ENCODE data around the gene SLMAP. TPM values are rescaled to one million over a fixed set of nuclear protein-coding genes. Genes with fewer than 3 reads are reported as not detected.

SLMAP gene
- total and polyA plus RNA-seq, 2 experiments from 2014 or later, result 32.1 to 73.0 TPM

- Mint-ChIP-seq H3K4me3 (no peak overlapping the region), H3K36me3 (ENCODE audit: low read depth) (peaks cover 3% of the 10 kb centered on the region; the same call in 1 of the 3 replicates), H3K27me3 (ENCODE audit: insufficient read depth, low read depth, poor library complexity) (no peaks in the 10 kb centered on the region), H3K4me1 (peaks cover 28% of the 10 kb centered on the region), H3K27ac (no peak overlapping the region), H3K9me3 (no peaks in the 10 kb centered on the region)
- Histone ChIP-seq H4K20me1 (replicated peaks; ENCODE audit: insufficient read depth) (peaks cover 28% of the 10 kb centered on the region), H2AFZ (no peak overlapping the region), H3K27ac (ENCODE audit: low read depth) (no peak overlapping the region), H3K27me3 (ENCODE audit: insufficient read depth) (no peaks in the 10 kb centered on the region), H3K4me3 (no peak overlapping the region), H3K4me1 (ENCODE audit: insufficient read depth) (peaks cover 45% of the 10 kb centered on the region), H3K4me2 (no peak overlapping the region), H3K36me3 (ENCODE audit: insufficient read depth) (no peaks in the 10 kb centered on the region), H3F3A (replicated peaks; ENCODE audit: low read depth) (no peaks in the 10 kb centered on the region), H3K9me2 (ENCODE audit: insufficient read depth) (no peaks in the 10 kb centered on the region), H3K79me2 (replicated peaks; ENCODE audit: insufficient read depth) (peaks cover 91% of the 10 kb centered on the region)
- TF ChIP-seq EZH2phosphoT487 (IDR thresholded peaks at IDR 0.05; ENCODE audit: unreplicated experiment), result no peak
- TF ChIP-seq EZH2 (IDR thresholded peaks at IDR 0.05; ENCODE audit: low read depth, unreplicated experiment), result no peak
- DNase-seq (ENCODE audit: low spot score), result no peak
- no peak for ATAC-seq
Measured at GRCh38 chr3:57818772-57819171, 62.7 kb downstream of the SLMAP start.

DNA sequence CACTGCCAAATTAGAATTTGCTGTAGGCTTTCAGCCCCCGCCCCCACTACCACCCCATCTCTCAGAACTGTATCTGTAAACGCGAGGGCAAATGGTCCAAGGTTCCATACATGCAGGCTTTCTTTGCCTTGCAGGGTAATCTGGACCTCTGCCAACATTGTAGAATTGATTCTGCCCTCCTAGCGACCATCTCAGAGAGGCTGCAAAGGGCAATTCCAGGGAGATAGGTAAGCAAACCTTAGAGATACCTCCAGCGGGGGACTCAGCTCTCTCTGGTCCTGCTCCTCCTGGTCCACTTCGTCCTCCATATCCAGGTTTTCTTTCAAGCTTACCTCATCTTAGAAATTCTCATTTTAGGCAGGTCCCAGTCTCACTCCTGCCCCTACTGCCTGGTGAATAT is 64.4 kb downstream of the SLMAP start:
- peak; percentile 68 for DNase-seq (ENCODE audit: low spot score)
- H3K27ac Mint-ChIP-seq, result no peak overlapping the region
- peaks cover 42% of the 10 kb centered on the region for H3K4me1 Mint-ChIP-seq
- Histone ChIP-seq H4K20me1 (replicated peaks; ENCODE audit: insufficient read depth) (peaks cover 28% of the 10 kb centered on the region), H3F3A (replicated peaks; ENCODE audit: low read depth) (no peaks in the 10 kb centered on the region), H3K27me3 (ENCODE audit: insufficient read depth) (no peaks in the 10 kb centered on the region), H3K9me2 (ENCODE audit: insufficient read depth) (no peaks in the 10 kb centered on the region), H3K4me1 (ENCODE audit: insufficient read depth) (peaks cover 56% of the 10 kb centered on the region), H3K79me2 (replicated peaks; ENCODE audit: insufficient read depth) (peaks cover 91% of the 10 kb centered on the region), H3K36me3 (ENCODE audit: insufficient read depth) (no peaks in the 10 kb centered on the region), H3K4me2 (peak overlapping the region; percentile 59; the same call in 1 of the 2 replicates), H3K4me3 (no peak overlapping the region), H3K27ac (ENCODE audit: low read depth) (no peak overlapping the region), H2AFZ (no peak overlapping the region)
- ATAC-seq, result peak; percentile 84
- H3K36me3 Mint-ChIP-seq (ENCODE audit: low read depth), result peaks cover 3% of the 10 kb centered on the region; the same call in 1 of the 3 replicates
- no peak overlapping the region for H3K4me3 Mint-ChIP-seq
- no peaks in the 10 kb centered on the region for H3K9me3 Mint-ChIP-seq
- H3K27me3 Mint-ChIP-seq (ENCODE audit: insufficient read depth, low read depth, poor library complexity), result no peaks in the 10 kb centered on the region
- TF ChIP-seq, protein P1, sequence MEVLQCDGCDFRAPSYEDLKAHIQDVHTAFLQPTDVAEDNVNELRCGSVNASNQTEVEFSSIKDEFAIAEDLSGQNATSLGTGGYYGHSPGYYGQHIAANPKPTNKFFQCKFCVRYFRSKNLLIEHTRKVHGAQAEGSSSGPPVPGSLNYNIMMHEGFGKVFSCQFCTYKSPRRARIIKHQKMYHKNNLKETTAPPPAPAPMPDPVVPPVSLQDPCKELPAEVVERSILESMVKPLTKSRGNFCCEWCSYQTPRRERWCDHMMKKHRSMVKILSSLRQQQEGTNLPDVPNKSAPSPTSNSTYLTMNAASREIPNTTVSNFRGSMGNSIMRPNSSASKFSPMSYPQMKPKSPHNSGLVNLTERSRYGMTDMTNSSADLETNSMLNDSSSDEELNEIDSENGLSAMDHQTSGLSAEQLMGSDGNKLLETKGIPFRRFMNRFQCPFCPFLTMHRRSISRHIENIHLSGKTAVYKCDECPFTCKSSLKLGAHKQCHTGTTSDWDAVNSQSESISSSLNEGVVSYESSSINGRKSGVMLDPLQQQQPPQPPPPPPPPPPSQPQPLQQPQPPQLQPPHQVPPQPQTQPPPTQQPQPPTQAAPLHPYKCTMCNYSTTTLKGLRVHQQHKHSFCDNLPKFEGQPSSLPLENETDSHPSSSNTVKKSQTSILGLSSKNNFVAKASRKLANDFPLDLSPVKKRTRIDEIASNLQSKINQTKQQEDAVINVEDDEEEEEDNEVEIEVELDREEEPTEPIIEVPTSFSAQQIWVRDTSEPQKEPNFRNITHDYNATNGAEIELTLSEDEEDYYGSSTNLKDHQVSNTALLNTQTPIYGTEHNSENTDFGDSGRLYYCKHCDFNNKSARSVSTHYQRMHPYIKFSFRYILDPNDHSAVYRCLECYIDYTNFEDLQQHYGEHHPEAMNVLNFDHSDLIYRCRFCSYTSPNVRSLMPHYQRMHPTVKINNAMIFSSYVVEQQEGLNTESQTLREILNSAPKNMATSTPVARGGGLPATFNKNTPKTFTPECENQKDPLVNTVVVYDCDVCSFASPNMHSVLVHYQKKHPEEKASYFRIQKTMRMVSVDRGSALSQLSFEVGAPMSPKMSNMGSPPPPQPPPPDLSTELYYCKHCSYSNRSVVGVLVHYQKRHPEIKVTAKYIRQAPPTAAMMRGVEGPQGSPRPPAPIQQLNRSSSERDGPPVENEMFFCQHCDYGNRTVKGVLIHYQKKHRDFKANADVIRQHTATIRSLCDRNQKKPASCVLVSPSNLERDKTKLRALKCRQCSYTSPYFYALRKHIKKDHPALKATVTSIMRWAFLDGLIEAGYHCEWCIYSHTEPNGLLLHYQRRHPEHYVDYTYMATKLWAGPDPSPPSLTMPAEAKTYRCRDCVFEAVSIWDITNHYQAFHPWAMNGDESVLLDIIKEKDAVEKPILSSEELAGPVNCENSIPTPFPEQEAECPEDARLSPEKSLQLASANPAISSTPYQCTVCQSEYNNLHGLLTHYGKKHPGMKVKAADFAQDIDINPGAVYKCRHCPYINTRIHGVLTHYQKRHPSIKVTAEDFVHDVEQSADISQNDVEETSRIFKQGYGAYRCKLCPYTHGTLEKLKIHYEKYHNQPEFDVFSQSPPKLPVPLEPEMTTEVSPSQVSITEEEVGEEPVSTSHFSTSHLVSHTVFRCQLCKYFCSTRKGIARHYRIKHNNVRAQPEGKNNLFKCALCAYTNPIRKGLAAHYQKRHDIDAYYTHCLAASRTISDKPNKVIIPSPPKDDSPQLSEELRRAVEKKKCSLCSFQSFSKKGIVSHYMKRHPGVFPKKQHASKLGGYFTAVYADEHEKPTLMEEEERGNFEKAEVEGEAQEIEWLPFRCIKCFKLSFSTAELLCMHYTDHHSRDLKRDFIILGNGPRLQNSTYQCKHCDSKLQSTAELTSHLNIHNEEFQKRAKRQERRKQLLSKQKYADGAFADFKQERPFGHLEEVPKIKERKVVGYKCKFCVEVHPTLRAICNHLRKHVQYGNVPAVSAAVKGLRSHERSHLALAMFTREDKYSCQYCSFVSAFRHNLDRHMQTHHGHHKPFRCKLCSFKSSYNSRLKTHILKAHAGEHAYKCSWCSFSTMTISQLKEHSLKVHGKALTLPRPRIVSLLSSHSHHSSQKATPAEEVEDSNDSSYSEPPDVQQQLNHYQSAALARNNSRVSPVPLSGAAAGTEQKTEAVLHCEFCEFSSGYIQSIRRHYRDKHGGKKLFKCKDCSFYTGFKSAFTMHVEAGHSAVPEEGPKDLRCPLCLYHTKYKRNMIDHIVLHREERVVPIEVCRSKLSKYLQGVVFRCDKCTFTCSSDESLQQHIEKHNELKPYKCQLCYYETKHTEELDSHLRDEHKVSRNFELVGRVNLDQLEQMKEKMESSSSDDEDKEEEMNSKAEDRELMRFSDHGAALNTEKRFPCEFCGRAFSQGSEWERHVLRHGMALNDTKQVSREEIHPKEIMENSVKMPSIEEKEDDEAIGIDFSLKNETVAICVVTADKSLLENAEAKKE (CRISPR knock-in tag; IDR thresholded peaks at IDR 0.05), result no peak
- no peak for TF ChIP-seq NANOG (IDR thresholded peaks at IDR 0.05; ENCODE audit: borderline replicate concordance)
